Measurements from ENCODE around the gene TNS1. TPM values are rescaled to one million over a fixed set of nuclear protein-coding genes. Genes with fewer than 3 reads are reported as not detected.

Gene TNS1
- total RNA-seq, 1 donor from 2014 or later, result 227 TPM

- no peak overlapping the region for H3K4me3 Mint-ChIP-seq (ENCODE audit: unreplicated experiment)
- no peak for TF ChIP-seq CTCF (IDR thresholded peaks at IDR 0.05)
- H3K4me1 Mint-ChIP-seq (ENCODE audit: low read depth), result peaks cover 29% of the 10 kb centered on the region
- no peak overlapping the region for H3K27ac Mint-ChIP-seq (ENCODE audit: unreplicated experiment)
- no peak for DNase-seq (ENCODE audit: low spot score)
- no peaks in the 10 kb centered on the region for H3K27me3 Mint-ChIP-seq (ENCODE audit: low read depth)
- H3K9me3 Mint-ChIP-seq (ENCODE audit: low read depth), result peaks cover 7% of the 10 kb centered on the region
- H3K36me3 Mint-ChIP-seq (ENCODE audit: low read depth), result peaks cover 21% of the 10 kb centered on the region
These were observed 245.7 kb downstream of the TNS1 start for GRCh38 chr2:217757108-217757463.

- TF ChIP-seq CTCF (IDR thresholded peaks at IDR 0.05), result peak; percentile 97
- no peak for DNase-seq (ENCODE audit: low spot score)
- peaks cover 4% of the 10 kb centered on the region for H3K9me3 Mint-ChIP-seq (ENCODE audit: low read depth)
- H3K36me3 Mint-ChIP-seq (ENCODE audit: low read depth), result peaks cover 18% of the 10 kb centered on the region
- H3K27ac Mint-ChIP-seq (ENCODE audit: unreplicated experiment), result no peak overlapping the region
- H3K27me3 Mint-ChIP-seq (ENCODE audit: low read depth), result no peaks in the 10 kb centered on the region
- H3K4me3 Mint-ChIP-seq (ENCODE audit: unreplicated experiment), result no peak overlapping the region
- peaks cover 33% of the 10 kb centered on the region for H3K4me1 Mint-ChIP-seq (ENCODE audit: low read depth)
These were observed 246.3 kb downstream of the TNS1 start for GRCh38 chr2:217756375-217757107.

GRCh38 chr2:217755027-217755745 is 247.6 kb downstream of the TNS1 start:
- Mint-ChIP-seq H3K4me3 (ENCODE audit: unreplicated experiment) (no peak overlapping the region), H3K27me3 (ENCODE audit: low read depth) (no peaks in the 10 kb centered on the region)
- no peak for TF ChIP-seq CTCF (IDR thresholded peaks at IDR 0.05)

GRCh38 chr2:217753460-217754200 is 249.2 kb downstream of the TNS1 start:
- DNase-seq (ENCODE audit: low spot score), result no peak
- Mint-ChIP-seq H3K9me3 (ENCODE audit: low read depth) (no peaks in the 10 kb centered on the region), H3K27me3 (ENCODE audit: low read depth) (no peaks in the 10 kb centered on the region), H3K4me1 (ENCODE audit: low read depth) (peaks cover 44% of the 10 kb centered on the region), H3K36me3 (ENCODE audit: low read depth) (peaks cover 7% of the 10 kb centered on the region), H3K27ac (ENCODE audit: unreplicated experiment) (peak overlapping the region; percentile 60), H3K4me3 (ENCODE audit: unreplicated experiment) (no peak overlapping the region)
- no peak for TF ChIP-seq CTCF (IDR thresholded peaks at IDR 0.05)

More at GRCh38 chr2:217755027-217755745, 247.6 kb downstream of the TNS1 start:
- H3K9me3 Mint-ChIP-seq (ENCODE audit: low read depth), result no peaks in the 10 kb centered on the region
- peaks cover 12% of the 10 kb centered on the region for H3K36me3 Mint-ChIP-seq (ENCODE audit: low read depth)
- peak overlapping the region; percentile 23 for H3K27ac Mint-ChIP-seq (ENCODE audit: unreplicated experiment)
- no peak for DNase-seq (ENCODE audit: low spot score)
- H3K4me1 Mint-ChIP-seq (ENCODE audit: low read depth), result peaks cover 33% of the 10 kb centered on the region
